Fibroblast of mammary gland (primary cell): Measurements from ENCODE around the gene APCDD1.
A peak's percentile ranks its signal among the peaks of the same experiment; 100 is the strongest.

Experiments
- DNase-seq: peaks from one replicate; pipeline ENCODE4 v3.0.0-alpha.2; 2010; ENCODE audit warnings: low read depth
- H3K4me3 ChIP-seq: 2 replicates; pipeline ENCODE4 v1.5.1; 2011; ENCODE audit warnings: low read depth, mild to moderate bottlenecking, low read length, moderate library complexity; ENCODE audit not compliant: control insufficient read depth
- TF ChIP-seq, protein P1 (sequence below): conservative IDR thresholded peaks from 2 replicates; pipeline ENCODE4 v1.5.1; 2011; ENCODE audit warnings: low read depth, low read length, inconsistent platforms; ENCODE audit not compliant: control insufficient read depth, insufficient read depth

APCDD1 gene

DNA sequence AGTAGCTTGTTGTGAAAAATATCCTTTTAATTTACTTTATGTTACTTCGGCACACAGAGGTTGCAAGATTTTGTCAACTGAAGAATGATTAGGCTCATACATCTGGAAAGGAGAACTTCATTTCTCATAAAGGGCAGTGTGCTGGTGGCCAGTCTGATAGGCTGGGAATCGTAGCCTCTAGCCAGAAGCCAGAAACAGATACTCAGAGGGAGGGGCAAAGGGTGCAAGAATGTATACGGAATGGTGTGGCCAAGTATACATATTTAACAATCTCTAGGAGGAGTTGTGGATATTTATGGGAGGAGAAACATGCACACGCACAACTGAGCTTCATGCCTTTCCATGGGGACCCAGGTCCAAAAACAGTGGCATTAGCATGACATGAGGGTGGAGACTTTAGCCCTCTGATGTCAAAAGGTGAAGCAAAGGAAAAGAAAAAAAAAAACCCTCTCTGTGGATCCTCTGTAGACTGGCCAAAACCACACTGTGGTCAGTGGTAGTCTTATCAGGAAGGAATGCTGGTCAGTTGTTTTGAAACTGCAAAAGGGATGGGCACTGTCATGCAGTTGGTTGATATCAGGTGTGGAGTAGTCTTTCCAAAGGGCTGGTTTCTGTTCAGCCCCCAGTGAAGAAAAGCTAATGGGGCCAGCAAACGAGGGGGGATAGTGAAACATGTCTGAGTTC lies 34.9 kb upstream of the APCDD1 start:
- TF ChIP-seq, protein P1, sequence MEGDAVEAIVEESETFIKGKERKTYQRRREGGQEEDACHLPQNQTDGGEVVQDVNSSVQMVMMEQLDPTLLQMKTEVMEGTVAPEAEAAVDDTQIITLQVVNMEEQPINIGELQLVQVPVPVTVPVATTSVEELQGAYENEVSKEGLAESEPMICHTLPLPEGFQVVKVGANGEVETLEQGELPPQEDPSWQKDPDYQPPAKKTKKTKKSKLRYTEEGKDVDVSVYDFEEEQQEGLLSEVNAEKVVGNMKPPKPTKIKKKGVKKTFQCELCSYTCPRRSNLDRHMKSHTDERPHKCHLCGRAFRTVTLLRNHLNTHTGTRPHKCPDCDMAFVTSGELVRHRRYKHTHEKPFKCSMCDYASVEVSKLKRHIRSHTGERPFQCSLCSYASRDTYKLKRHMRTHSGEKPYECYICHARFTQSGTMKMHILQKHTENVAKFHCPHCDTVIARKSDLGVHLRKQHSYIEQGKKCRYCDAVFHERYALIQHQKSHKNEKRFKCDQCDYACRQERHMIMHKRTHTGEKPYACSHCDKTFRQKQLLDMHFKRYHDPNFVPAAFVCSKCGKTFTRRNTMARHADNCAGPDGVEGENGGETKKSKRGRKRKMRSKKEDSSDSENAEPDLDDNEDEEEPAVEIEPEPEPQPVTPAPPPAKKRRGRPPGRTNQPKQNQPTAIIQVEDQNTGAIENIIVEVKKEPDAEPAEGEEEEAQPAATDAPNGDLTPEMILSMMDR = no peak
- DNase-seq = peak; percentile 48
- H3K4me3 ChIP-seq = no peak overlapping the region

DNA sequence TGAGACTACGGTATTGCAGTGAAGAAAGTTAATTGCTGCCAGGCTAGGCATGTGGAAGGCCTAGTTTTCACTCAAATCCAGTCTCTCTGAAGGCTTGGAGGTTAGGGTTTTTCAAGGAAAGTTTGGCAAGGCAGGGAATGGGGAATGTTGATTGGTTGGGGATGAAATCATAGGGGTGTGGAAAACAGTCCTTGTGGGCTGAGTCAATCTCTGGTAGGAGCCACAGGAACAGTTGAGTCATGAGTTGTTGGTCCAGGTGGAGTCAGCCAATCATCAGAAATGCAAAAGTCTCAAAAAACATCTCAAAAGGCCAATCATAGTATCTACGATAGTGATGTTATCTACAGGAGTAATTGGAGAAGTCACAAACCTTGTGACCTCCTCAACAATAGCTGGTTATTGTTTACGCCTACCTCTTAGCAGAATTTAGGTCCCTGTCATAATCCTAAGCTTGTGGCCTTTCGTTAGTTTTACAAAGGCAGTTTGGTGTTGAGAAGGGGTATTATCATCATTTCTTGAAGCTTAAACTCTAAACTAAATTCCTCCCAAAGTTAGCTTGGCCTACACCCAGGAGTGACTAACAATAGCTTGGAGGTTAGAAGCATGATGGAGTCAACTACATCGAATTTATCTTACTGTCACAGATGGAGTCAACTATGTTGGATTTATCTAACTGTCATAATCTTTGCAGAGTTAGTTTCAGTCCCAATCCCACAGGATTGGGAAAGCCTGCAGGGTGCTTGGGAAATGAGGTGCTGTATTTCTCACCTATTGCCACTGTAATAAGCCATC lies 33.7 kb upstream of the APCDD1 start:
- DNase-seq = peak; percentile 78
- H3K4me3 ChIP-seq = no peak overlapping the region
- TF ChIP-seq, protein P1 = no peak

DNA sequence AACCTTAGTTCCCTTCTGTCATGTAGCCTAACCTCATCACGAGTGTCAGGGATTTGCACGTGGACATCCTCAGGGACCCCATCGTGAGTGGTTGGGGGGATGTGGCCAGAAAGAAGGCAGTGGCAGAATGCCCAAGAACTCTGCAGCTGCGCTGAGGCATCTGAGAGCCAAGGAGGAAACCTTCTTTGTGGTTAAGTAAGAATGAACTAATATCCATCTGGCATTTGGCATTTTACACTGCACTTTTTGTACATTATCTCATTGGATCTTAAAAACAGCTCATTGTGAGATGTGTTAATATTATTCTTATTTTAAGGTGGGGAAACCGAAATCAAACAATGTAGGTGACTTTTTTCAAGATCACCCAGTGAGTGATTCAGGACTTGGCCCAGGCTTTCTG lies 32.6 kb upstream of the APCDD1 start:
- DNase-seq = peak; percentile 70
- TF ChIP-seq, protein P1 = no peak
- no peak overlapping the region for H3K4me3 ChIP-seq

DNA sequence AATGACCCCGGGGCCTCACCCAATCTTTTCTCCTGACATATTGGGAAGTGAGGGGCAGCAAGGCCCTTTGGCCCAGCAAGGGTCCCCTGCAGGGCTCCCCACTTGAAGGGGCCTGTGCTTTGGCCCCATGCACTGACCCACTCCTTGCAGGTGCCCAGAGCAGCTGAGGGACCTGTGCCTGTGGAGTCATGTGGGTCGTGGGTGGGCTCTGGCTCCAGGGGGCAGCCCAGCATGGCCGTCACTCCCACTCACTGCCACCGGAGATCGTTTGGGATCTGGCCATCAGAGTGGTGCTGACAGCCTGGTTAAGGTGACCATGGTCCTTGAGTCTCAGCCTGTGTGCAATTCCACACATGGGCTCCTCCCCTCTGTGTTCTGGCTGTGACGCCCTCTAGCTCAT lies 31.7 kb upstream of the APCDD1 start:
- H3K4me3 ChIP-seq = no peak overlapping the region
- TF ChIP-seq, protein P1 = no peak
- DNase-seq = no peak

DNA sequence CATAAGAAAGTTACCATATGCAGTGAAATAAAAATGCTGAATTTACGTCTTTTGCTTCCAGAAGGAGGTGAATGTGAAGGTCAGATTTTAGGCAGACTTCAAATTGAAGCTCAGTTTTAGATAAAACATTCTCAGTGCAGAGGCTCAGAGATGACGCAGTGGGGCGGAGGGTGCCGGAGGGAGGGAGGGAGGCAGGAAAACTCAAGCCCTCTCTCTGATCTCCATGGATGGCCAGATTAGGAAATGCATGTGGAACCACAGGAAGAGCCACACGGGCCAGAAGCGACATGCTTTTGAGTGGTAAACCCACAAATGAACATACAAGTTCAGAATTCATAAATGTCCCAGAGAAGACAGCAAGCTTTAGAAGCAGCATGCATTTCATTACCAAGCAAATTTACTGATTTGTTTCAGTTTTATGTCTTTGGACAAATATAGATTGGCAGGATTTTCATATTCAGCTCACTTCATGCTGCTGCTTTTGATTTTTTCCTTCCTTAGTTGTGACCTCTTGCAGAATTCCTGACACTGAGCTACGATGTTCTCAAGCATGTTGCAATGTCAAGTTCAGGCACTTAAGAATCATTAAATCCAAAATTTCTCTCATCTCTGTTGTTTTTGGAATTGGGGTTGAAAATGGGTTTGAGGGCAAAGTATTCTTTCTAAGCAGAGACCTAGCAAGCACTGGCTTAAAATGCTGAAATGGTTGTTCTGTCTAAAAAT lies 29.7 kb upstream of the APCDD1 start:
- peak; percentile 46 for DNase-seq
- H3K4me3 ChIP-seq = no peak overlapping the region
- TF ChIP-seq, protein P1 = no peak

DNA sequence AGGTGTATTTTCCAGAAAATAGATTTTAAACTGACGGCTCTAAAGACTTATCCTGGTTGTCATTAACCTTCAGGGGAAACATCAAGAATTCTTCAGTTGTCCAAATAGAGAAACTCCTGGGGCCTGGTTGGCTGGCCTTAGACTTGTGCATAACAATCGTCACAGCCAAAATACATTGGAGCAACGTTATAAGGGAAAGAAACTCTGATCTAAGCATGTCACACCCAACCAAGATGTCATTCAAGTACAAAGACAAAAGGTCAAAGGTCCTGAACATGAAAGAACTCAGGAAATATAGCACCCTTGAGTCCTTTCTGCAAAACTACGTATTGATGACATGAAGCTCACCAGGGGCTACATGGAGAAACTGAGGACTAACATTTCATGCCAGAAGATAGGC lies 23.8 kb upstream of the APCDD1 start:
- no peak for DNase-seq
- H3K4me3 ChIP-seq = no peak overlapping the region
- TF ChIP-seq, protein P1 = no peak
